GM21526 (cell line): ENCODE data around the gene PVALEF.

Experiments used
- ATAC-seq: cut with Tn5 transposase; IDR thresholded peaks from one replicate; pipeline ENCODE4 v1.9.1; 2021; ENCODE audit warnings: moderate library complexity; ENCODE audit not compliant: unreplicated experiment, low FRiP score

The PVALEF gene

GRCh38 chr17:81165246-81166032, at the start of gene PVALEF:
TSS of gene PVALEF (plus strand) at chr17:81165507. CDS start at chr17:81181227, 15,720 bp downstream.
- no peak for ATAC-seq

- ATAC-seq = no peak
These were observed 49.4 kb upstream of the PVALEF start for GRCh38 chr17:81115749-81116464.

- ATAC-seq = no peak
These were observed 48.6 kb upstream of the PVALEF start for GRCh38 chr17:81116704-81117103.

- no peak for ATAC-seq
These were observed 47.6 kb upstream of the PVALEF start for GRCh38 chr17:81117672-81118198.

- ATAC-seq = no peak
These were observed 46.7 kb upstream of the PVALEF start for GRCh38 chr17:81118308-81119221.

- no peak for ATAC-seq
These were observed 45.8 kb upstream of the PVALEF start for GRCh38 chr17:81119223-81120148.

- no peak for ATAC-seq
These were observed 45.2 kb upstream of the PVALEF start for GRCh38 chr17:81120149-81120484.

GRCh38 chr17:81120695-81121621, 44.3 kb upstream of the PVALEF start:
- ATAC-seq = no peak

GRCh38 chr17:81121841-81122733, 43.2 kb upstream of the PVALEF start:
- no peak for ATAC-seq

GRCh38 chr17:81123052-81124048, 42.0 kb upstream of the PVALEF start:
- no peak for ATAC-seq

GRCh38 chr17:81124377-81124776, 40.9 kb upstream of the PVALEF start:
- ATAC-seq = no peak

- ATAC-seq = no peak
These were observed 39.7 kb upstream of the PVALEF start for GRCh38 chr17:81125573-81126081.

GRCh38 chr17:81126281-81127132, 38.8 kb upstream of the PVALEF start:
- no peak for ATAC-seq

GRCh38 chr17:81127133-81127455, 38.2 kb upstream of the PVALEF start:
- no peak for ATAC-seq

GRCh38 chr17:81127526-81128177, 37.7 kb upstream of the PVALEF start:
- no peak for ATAC-seq
